Neutrophil (primary cell): Measurements from ENCODE around the gene STXBP5.

Experiments used
- H3K27ac ChIP-seq: fragments of 200-600 bp; sonication (generic); 2 replicates; pipeline ENCODE4 v1.5.1; 2016; ENCODE audit warnings: mild to moderate bottlenecking, moderate library complexity
- H3K27me3 ChIP-seq: fragments of 200-600 bp; sonication (generic); 2 replicates; pipeline ENCODE4 v1.6.0; 2016; ENCODE audit warnings: mild to moderate bottlenecking
- H3K36me3 ChIP-seq: fragments of 200-600 bp; sonication (generic); 2 replicates; pipeline ENCODE4 v1.5.1; 2017
- H3K4me1 ChIP-seq, 2 experiments: fragments of 200-600 bp in 1 of 2; sonication (generic) in 1 of 2; 1 replicate in 1 of 2; 2 replicates in 1 of 2; pipeline versions ENCODE4 v1.5.1 to v1.6.1; 2013 to 2016; ENCODE audit warnings: low read depth in 1 of 2, low read length in 1 of 2, mild to moderate bottlenecking in 1 of 2, moderate library complexity in 1 of 2; ENCODE audit not compliant: control insufficient read depth in 1 of 2, insufficient read depth in 1 of 2
- H3K4me3 ChIP-seq, 2 experiments: fragments of 200-600 bp in 1 of 2; sonication (generic) in 1 of 2; 1 replicate in 1 of 2; 2 replicates in 1 of 2; pipeline ENCODE4 v1.5.1; 2013 to 2016; ENCODE audit warnings: low read depth in 1 of 2, low read length in 1 of 2, mild to moderate bottlenecking in 1 of 2, moderate library complexity in 1 of 2
- H3K9me3 ChIP-seq: fragments of 200-600 bp; sonication (generic); 2 replicates; pipeline ENCODE4 v1.5.1; 2016
- CTCF ChIP-seq: fragments of 200-600 bp; sonication (generic); IDR thresholded peaks from 2 replicates; pipeline ENCODE4 v1.5.1; 2016; ENCODE audit warnings: antibody characterized with exemption

STXBP5 gene

DNA sequence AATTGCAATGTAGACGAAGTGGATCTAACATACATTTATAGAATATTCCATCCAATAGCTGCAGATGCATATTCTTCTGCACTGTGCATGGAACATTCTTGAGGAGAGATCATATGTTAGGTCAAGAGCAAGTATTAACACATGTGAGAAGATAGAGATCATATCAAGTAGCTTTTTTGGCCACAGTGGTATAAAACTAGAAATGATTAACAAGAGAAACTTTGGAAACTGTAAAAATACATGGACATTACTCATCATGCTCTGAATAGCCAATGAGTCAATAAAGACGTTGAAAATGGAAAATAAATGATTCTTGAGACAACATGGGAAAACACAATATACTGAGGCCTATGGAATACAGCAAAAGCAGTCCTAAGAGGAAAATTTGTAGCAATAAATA is 94.2 kb downstream of the STXBP5 start:
- H3K9me3 ChIP-seq: no peaks in the 10 kb centered on the region
- H3K27ac ChIP-seq: no peak overlapping the region
- H3K4me1 ChIP-seq: no peaks in the 10 kb centered on the region
- no peaks in the 10 kb centered on the region for H3K27me3 ChIP-seq
- no peak for TF ChIP-seq CTCF
- peaks cover 35% of the 10 kb centered on the region for H3K36me3 ChIP-seq
- H3K4me3 ChIP-seq: no peak overlapping the region

- Histone ChIP-seq H3K4me3 (no peak overlapping the region), H3K4me1 (no peaks in the 10 kb centered on the region), H3K27ac (no peak overlapping the region), H3K9me3 (no peaks in the 10 kb centered on the region), H3K36me3 (peaks cover 34% of the 10 kb centered on the region), H3K27me3 (no peaks in the 10 kb centered on the region)
- no peak for TF ChIP-seq CTCF
Measured at GRCh38 chr6:147299035-147299434, 94.8 kb downstream of the STXBP5 start.

- no peak for TF ChIP-seq CTCF
- peaks cover 26% of the 10 kb centered on the region for H3K36me3 ChIP-seq
Measured at GRCh38 chr6:147301070-147301469, 96.9 kb downstream of the STXBP5 start.

GRCh38 chr6:147304016-147304415 is 99.8 kb downstream of the STXBP5 start:
- Histone ChIP-seq H3K4me1 (no peaks in the 10 kb centered on the region), H3K4me3 (no peak overlapping the region), H3K27me3 (no peaks in the 10 kb centered on the region), H3K9me3 (no peaks in the 10 kb centered on the region), H3K27ac (no peak overlapping the region), H3K36me3 (peaks cover 33% of the 10 kb centered on the region)
- TF ChIP-seq CTCF: no peak

More at GRCh38 chr6:147301070-147301469, 96.9 kb downstream of the STXBP5 start:
- Histone ChIP-seq H3K27ac (no peak overlapping the region), H3K4me1 (no peaks in the 10 kb centered on the region), H3K27me3 (no peaks in the 10 kb centered on the region), H3K4me3 (no peak overlapping the region), H3K9me3 (no peaks in the 10 kb centered on the region)

- no peak for TF ChIP-seq CTCF
Measured at GRCh38 chr6:147310521-147310920, 106.3 kb downstream of the STXBP5 start.

GRCh38 chr6:147311218-147311617 is 107.0 kb downstream of the STXBP5 start:
- TF ChIP-seq CTCF: no peak
- Histone ChIP-seq H3K4me3 (no peak overlapping the region), H3K4me1 (peaks cover 10 to 12% of the 10 kb centered on the region in 2 experiments), H3K27me3 (no peaks in the 10 kb centered on the region), H3K9me3 (no peaks in the 10 kb centered on the region), H3K27ac (peak overlapping the region; percentile 19), H3K36me3 (peaks cover 49% of the 10 kb centered on the region)

More at GRCh38 chr6:147310521-147310920, 106.3 kb downstream of the STXBP5 start:
- Histone ChIP-seq H3K4me3 (no peak overlapping the region), H3K27ac (peak overlapping the region; percentile 19), H3K27me3 (no peaks in the 10 kb centered on the region), H3K4me1 (peaks cover 10 to 12% of the 10 kb centered on the region in 2 experiments), H3K36me3 (peaks cover 42% of the 10 kb centered on the region), H3K9me3 (no peaks in the 10 kb centered on the region)
